Cortex of kidney (tissue), 1 donor: ENCODE measurements around the gene TMX2.
"Not testable (repeated sequence)": the region's sequence is repeated elsewhere in the genome, so short reads cannot be mapped to it uniquely, and the experiment has no call there.

Experiments used
- DNase-seq: peaks from one replicate; lab custom pipeline; 2025; lab: John Stamatoyannopoulos, UW

The TMX2 gene

GRCh38 chr11:57713835-57714234 lies 1.4 kb downstream of the TMX2 start:
- DNase-seq = no peak

GRCh38 chr11:57716726-57717125 lies 4.3 kb downstream of the TMX2 start:
- DNase-seq = not testable (repeated sequence)

- no peak for DNase-seq
Observed at GRCh38 chr11:57727185-57727584, 14.8 kb downstream of the TMX2 start.

GRCh38 chr11:57728829-57729228 lies 16.4 kb downstream of the TMX2 start:
- DNase-seq = no peak

- no peak for DNase-seq
Observed at GRCh38 chr11:57729479-57729878, 17.1 kb downstream of the TMX2 start.

- no peak for DNase-seq
Observed at GRCh38 chr11:57732661-57733060, 20.3 kb downstream of the TMX2 start.

- DNase-seq = no peak
Observed at GRCh38 chr11:57735619-57736298, 23.4 kb downstream of the TMX2 start.

- peak; percentile 24 for DNase-seq
Observed at GRCh38 chr11:57741132-57742086, 29.0 kb downstream of the TMX2 start, which contains the start of gene SELENOH. TSS of gene SELENOH (plus strand) at chr11:57741491. CDS start at chr11:57741596, 105 bp downstream.

- no peak for DNase-seq
Observed at GRCh38 chr11:57742087-57742452, 29.7 kb downstream of the TMX2 start.

GRCh38 chr11:57744357-57744756 lies 32.0 kb downstream of the TMX2 start:
- no peak for DNase-seq

GRCh38 chr11:57745206-57745605 lies 32.8 kb downstream of the TMX2 start:
- no peak for DNase-seq

GRCh38 chr11:57746920-57747319 lies 34.5 kb downstream of the TMX2 start:
- DNase-seq = no peak

GRCh38 chr11:57751176-57751575 lies 38.8 kb downstream of the TMX2 start:
- no peak for DNase-seq

- DNase-seq = no peak
Observed at GRCh38 chr11:57751676-57752253, 39.4 kb downstream of the TMX2 start, which contains the start of gene BTBD18. TSS of gene BTBD18 (minus strand) at chr11:57751819. CDS start at chr11:57751188, 631 bp downstream.

- no peak for DNase-seq
Observed at GRCh38 chr11:57752954-57753353, 40.6 kb downstream of the TMX2 start.

GRCh38 chr11:57758174-57758573 lies 45.8 kb downstream of the TMX2 start:
- no peak for DNase-seq

GRCh38 chr11:57761301-57762234 lies 49.2 kb downstream of the TMX2 start, which contains the start of gene CTNND1:
TSS of gene CTNND1 (plus strand) at chr11:57761802. CDS start at chr11:57791479, 29,677 bp downstream.
- DNase-seq = no peak

GRCh38 chr11:57762235-57762861 lies 50.0 kb downstream of the TMX2 start:
- DNase-seq = no peak

- no peak for DNase-seq
Observed at GRCh38 chr11:57763568-57763967, 51.2 kb downstream of the TMX2 start.

- DNase-seq = no peak
Observed at GRCh38 chr11:57764021-57764420, 51.6 kb downstream of the TMX2 start.

GRCh38 chr11:57764566-57764965 lies 52.2 kb downstream of the TMX2 start:
- no peak for DNase-seq
